K562 (cell line): ENCODE data around the gene TMEM121. TPM values are rescaled to one million over a fixed set of nuclear protein-coding genes. Genes with fewer than 3 reads are reported as not detected.

Experiments used
- ATAC-seq: fragments of 200-7000 bp; cut with Tn5 transposase; 3 replicates; pipeline ENCODE4 v1.9.1; 2020; ENCODE audit warnings: moderate library complexity
- BruUV-seq: library from RNA; stranded (reverse); fragments of 400-500 nt; replicated peaks from 2 replicates; lab custom pipeline; 2021; lab: Mats Ljungman, UMichigan
- CTCF ChIA-PET: fragments of 300-600 bp; formaldehyde crosslinking; extraction: SDS; loops from one replicate; lab custom pipeline; 2021; ENCODE audit warnings: low intra/inter-chr PET ratio; lab: Yijun Ruan, JAX
- POLR2A ChIA-PET: fragments of 300-600, 350-650 bp; sonication (Branson Sonifier 250); formaldehyde crosslinking; extraction: SDS; loops from one replicate; lab custom pipeline; 2021; ENCODE audit warnings: antibody characterized with exemption, inconsistent platforms; lab: Yijun Ruan, JAX
- DNase-seq, 4 experiments: peaks; one replicate each; pipeline versions ENCODE4 v3.0.0 to v3.0.0-alpha.2; 2011 to 2018; ENCODE audit warnings: low spot score in 3 of 4, mixed read lengths in 3 of 4; ENCODE audit errors: extremely low read depth in 1 of 4
- FAIRE-seq: peaks from 2 replicates; lab custom pipeline; 2011; peaks lifted over from hg19 to GRCh38; lab: Jason Lieb, UNC
- H2AFZ ChIP-seq: 2 replicates; pipeline ENCODE4 v1.6.0; 2011; ENCODE audit warnings: low read depth, low read length, control low read depth, inconsistent platforms
- H3K27ac ChIP-seq: fragments of 200-600 bp; 3 replicates; pipeline ENCODE4 v1.8.0; 2011; ENCODE audit warnings: low read depth, mild to moderate bottlenecking, control low read depth, inconsistent platforms, low read length, moderate library complexity, mixed read lengths; ENCODE audit errors: extremely low read depth
- H3K27me3 ChIP-seq, 2 experiments: fragments of 300-600 bp in 1 of 2; 2 replicates in 1 of 2; 3 replicates in 1 of 2; pipeline versions ENCODE4 v1.6.0 to v1.8.0; 2011; ENCODE audit warnings: inconsistent platforms in 2 of 2, low read length in 2 of 2, mild to moderate bottlenecking in 1 of 2, mixed read lengths in 1 of 2, moderate library complexity in 1 of 2; ENCODE audit not compliant: control insufficient read depth in 2 of 2, insufficient read depth in 2 of 2
- H3K36me3 ChIP-seq: fragments of 300-600 bp; 3 replicates; pipeline ENCODE4 v1.8.0; 2011; ENCODE audit warnings: mild to moderate bottlenecking, low read length, inconsistent platforms; ENCODE audit not compliant: control insufficient read depth, insufficient read depth
- H3K4me1 ChIP-seq, 2 experiments: fragments of 200-600 bp in 1 of 2; replicated peaks in 1 of 2; 2 replicates in 1 of 2; 3 replicates in 1 of 2; pipeline versions ENCODE4 v1.5.1 to v1.8.0; 2011; ENCODE audit warnings: inconsistent platforms in 2 of 2, low read length in 2 of 2, mild to moderate bottlenecking in 1 of 2, mixed read lengths in 1 of 2, moderate library complexity in 1 of 2; ENCODE audit not compliant: control insufficient read depth in 2 of 2, insufficient read depth in 2 of 2
- H3K4me2 ChIP-seq: 2 replicates; pipeline ENCODE4 v1.6.1; 2011; ENCODE audit warnings: low read length, control low read depth, inconsistent platforms, mixed read lengths; ENCODE audit not compliant: insufficient read depth
- H3K4me3 ChIP-seq: fragments of 200-600 bp; sonication (generic), shearing (Covaris generic); 2 replicates; pipeline ENCODE4 v1.5.1; 2016; ENCODE audit warnings: control low read depth, inconsistent platforms
- H3K79me2 ChIP-seq: fragments of 200-600 bp; 3 replicates; pipeline ENCODE4 v1.8.0; 2011; ENCODE audit warnings: low read length, inconsistent platforms; ENCODE audit not compliant: control insufficient read depth, insufficient read depth
- H3K9ac ChIP-seq, 2 experiments: 2 replicates each; pipeline versions ENCODE4 v1.6.0 to v1.6.1; 2011; ENCODE audit warnings: low read depth in 2 of 2, low read length in 2 of 2, control low read depth in 1 of 2, inconsistent platforms in 1 of 2, mild to moderate bottlenecking in 1 of 2, mixed read lengths in 1 of 2; ENCODE audit not compliant: insufficient read depth in 1 of 2
- H3K9me1 ChIP-seq: one replicate; pipeline ENCODE4 v1.6.0; 2011; ENCODE audit warnings: inconsistent platforms, mild to moderate bottlenecking, low read length, moderate library complexity; ENCODE audit not compliant: control insufficient read depth, insufficient read depth
- H3K9me3 ChIP-seq: replicated peaks from 2 replicates; pipeline ENCODE4 v1.5.1; 2011; ENCODE audit warnings: low read depth, low read length, inconsistent platforms; ENCODE audit not compliant: control insufficient read depth, insufficient read depth
- H4K20me1 ChIP-seq: replicated peaks from 2 replicates; pipeline ENCODE4 v1.6.1; 2011; ENCODE audit warnings: low read length, inconsistent platforms, mixed read lengths; ENCODE audit not compliant: control insufficient read depth, insufficient read depth
- ARID2 ChIP-seq: fragments of 450-650 bp; IDR thresholded peaks from 2 replicates; pipeline ENCODE4 v1.6.1; 2017; ENCODE audit warnings: antibody characterized with exemption, mild to moderate bottlenecking
- CBX5 ChIP-seq: IDR thresholded peaks from 2 replicates; pipeline ENCODE4 v1.6.1; 2014; ENCODE audit warnings: low read depth, borderline replicate concordance
- FOXJ2 ChIP-seq: fragments of 200-800 bp; sonication (Bioruptor generic); IDR thresholded peaks from 2 replicates; pipeline ENCODE4 v1.6.1; 2016; ENCODE audit warnings: missing genetic modification characterization, missing compliant biosample characterization
- NR3C1 ChIP-seq: sonication (generic); formaldehyde crosslinking; IDR thresholded peaks from 2 replicates; pipeline ENCODE4 v1.8.1; 2022; ENCODE audit warnings: missing genetic modification reagents
- PCBP1 ChIP-seq: fragments of 200-400 bp; formaldehyde crosslinking; IDR thresholded peaks from 2 replicates; pipeline ENCODE4 v1.6.1; 2018; ENCODE audit warnings: mild to moderate bottlenecking, low read depth, low read length; ENCODE audit not compliant: poor library complexity, severe bottlenecking
- RHOXF2B ChIP-seq: fragments of 250-450 bp; sonication (Bioruptor Pico); conservative IDR thresholded peaks from 2 replicates; pipeline ENCODE4 v1.5.1; 2021
- STAT5B ChIP-seq: fragments of 250-450 bp; sonication (Bioruptor Pico); IDR thresholded peaks from 2 replicates; pipeline ENCODE4 v1.8.0; 2021; ENCODE audit warnings: mild to moderate bottlenecking, inconsistent platforms
- XRCC3 ChIP-seq: fragments of 450-650 bp; IDR thresholded peaks from 2 replicates; pipeline ENCODE4 v1.6.1; 2017; ENCODE audit warnings: mild to moderate bottlenecking, moderate library complexity
- ZNF699 ChIP-seq: fragments of 250-450 bp; sonication (Bioruptor Pico); IDR thresholded peaks from 2 replicates; pipeline ENCODE4 v1.8.0; 2021; ENCODE audit warnings: mild to moderate bottlenecking, moderate library complexity; ENCODE audit not compliant: insufficient replicate concordance
- WGBS: fragments of 100-300 bp; shearing (Covaris generic); methylation state at CpG from one replicate; pipeline ENCODE4 v1.1.6; 2016; ENCODE audit warnings: low coverage, mixed read lengths; ENCODE audit not compliant: insufficient coverage; ENCODE audit errors: missing lambda C conversion rate; 5-methylcytosine and 5-hydroxymethylcytosine counted together
- in situ Hi-C: fragments of 300-500 bp; cut with MboI; formaldehyde crosslinking; loops from 4 replicates; pipeline ENCODE4 v1.15.0; 2018; ENCODE audit warnings: inconsistent platforms, mixed read lengths
- intact Hi-C: fragments of 100-400 bp; cut with micrococcal nuclease; formaldehyde crosslinking; loops from 2 replicates; pipeline ENCODE4 v1.14.2; 2022
- polyA plus RNA-seq, 8 experiments: library from polyadenylated mRNA; depleted of rRNA in 4 of 8; stranded (reverse) in 5 of 8; unstranded in 3 of 8; fragments of >200 nt; fragmentation: Nextera tagmentation in 2 of 8; fragmentation: Illumina TruSeq in 1 of 8; extraction: Ambion mirVana in 2 of 8; extraction: Trizol in 1 of 8; gene quantifications; 2 replicates each; pipeline versions ENCODE4 v1.2.1 to v1.2.3, GENCODE V29; 2011 to 2014; ENCODE audit warnings: inconsistent platforms in 1 of 8, missing spikeins in 1 of 8
- total RNA-seq, 7 experiments: library from RNA; depleted of rRNA in 6 of 7; stranded (reverse); fragments of >200 nt in 6 of 7; fragmentation: Illumina TruSeq in 2 of 7; extraction: Trizol in 2 of 7; gene quantifications; 2 replicates each; pipeline versions ENCODE4 v1.2.1 to v1.2.3, GENCODE V29; 2011 to 2021; ENCODE audit warnings: low replicate concordance in 1 of 7

Gene TMEM121
- total and polyA plus RNA-seq, 9 of the 15 experiments (the other 6 are each of a cell fraction or from before 2014, with no cell fraction given): 0.31 to 0.36 TPM; not detected in 7

DNA sequence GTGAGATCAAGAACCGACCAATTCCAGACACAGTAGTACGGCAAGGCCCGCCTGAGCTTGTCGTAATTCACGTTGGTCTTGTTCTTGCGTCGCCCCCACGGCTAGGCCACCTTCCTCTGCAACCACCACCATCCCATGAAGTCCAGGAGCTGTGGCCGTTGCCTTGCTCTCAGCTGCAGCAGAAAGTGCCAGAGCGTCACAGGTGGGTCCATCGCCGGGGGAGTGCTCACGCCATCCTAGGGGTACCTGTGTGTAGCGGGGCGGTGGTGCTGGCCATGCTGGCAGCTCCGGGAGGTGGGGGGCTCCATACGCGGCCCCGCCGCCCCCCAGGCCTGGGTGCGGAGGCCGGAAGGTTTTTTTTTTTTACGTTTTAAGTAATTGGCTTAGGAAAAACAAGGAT lies 23.1 kb downstream of the TMEM121 start:
- POLR2A ChIA-PET: interaction anchor here (0.6 kb wide), 1 partner anchor 293 kb away, joined by 3 read pairs; no protein-coding TSS in a partner anchor
- in situ Hi-C loops (no loop called here), intact Hi-C loops (no loop called here)
- H3K36me3 ChIP-seq: no peaks in the 10 kb centered on the region
- H3K4me2 ChIP-seq: no peak overlapping the region
- WGBS: 1% methylated on average over 22 of the region's 23 CpGs
- H3K4me3 ChIP-seq: no peak overlapping the region
- H2AFZ ChIP-seq: no peak overlapping the region
- 0 out of 2 replicates have a peak, but pooled peaks cover 2% of the 10 kb centered on the region for H3K9me3 ChIP-seq
- peaks cover under 1 to 19% of the 10 kb centered on the region in 2 experiments; a peak in 3 of 5 replicates for H3K27me3 ChIP-seq
- H3K79me2 ChIP-seq: no peaks in the 10 kb centered on the region
- no peak for ATAC-seq
- no peak for TF ChIP-seq CBX5
- no peak for TF ChIP-seq XRCC3
- TF ChIP-seq STAT5B (CRISPR knock-in tag): no peak
- no peak for TF ChIP-seq PCBP1
- TF ChIP-seq ARID2: no peak
- no peak for TF ChIP-seq RHOXF2B (CRISPR knock-in tag)
- no peak for TF ChIP-seq NR3C1 (CRISPR knock-in tag)
- TF ChIP-seq FOXJ2 (tag): no peak
- no peak for TF ChIP-seq ZNF699 (CRISPR knock-in tag)
- TF ChIP-seq, all 486 proteins: peak for 0
- Histone ChIP-seq H3K27ac (no peak overlapping the region), H3K4me1 (no peaks in the 10 kb centered on the region), H3K9ac (no peak overlapping the region), H3K9me1 (no peaks in the 10 kb centered on the region), H4K20me1 (no peaks in the 10 kb centered on the region)
- no peak for DNase-seq
- FAIRE-seq: no peak
- CTCF ChIA-PET: no interaction called here
- BruUV-seq: TSS peak; percentile 70
